Panc1 (cell line): Measurements from ENCODE around the gene VASN. TPM values are rescaled to one million over a fixed set of nuclear protein-coding genes. Genes with fewer than 3 reads are reported as not detected.
A peak's percentile ranks its signal among the peaks of the same experiment; 100 is the strongest.

ENCODE experiments used
- ATAC-seq: fragments of 200-7000 bp; cut with Tn5 transposase; 2 replicates; pipeline ENCODE4 v1.9.1; 2020; ENCODE audit warnings: mild to moderate bottlenecking, moderate library complexity
- BruUV-seq: library from RNA; stranded (reverse); fragments of 400-500 nt; replicated peaks from 2 replicates; lab custom pipeline; 2021; lab: Mats Ljungman, UMichigan
- CTCF ChIA-PET: fragments of 300-600 bp; sonication (Branson Sonifier 250); formaldehyde crosslinking; loops from one replicate; lab custom pipeline; 2022; ENCODE audit warnings: antibody characterized with exemption; lab: Charles Lee
- POLR2A ChIA-PET: fragments of 300-600 bp; sonication (Branson Sonifier 250); formaldehyde crosslinking; loops from one replicate; lab custom pipeline; 2022; ENCODE audit warnings: antibody characterized with exemption; lab: Charles Lee
- DNase-seq: peaks from one replicate; pipeline ENCODE4 v3.0.0-alpha.2; 2010; ENCODE audit warnings: low read depth, low spot score
- H3K27ac ChIP-seq: 2 replicates; pipeline ENCODE4 v1.5.1; 2011; ENCODE audit warnings: mild to moderate bottlenecking, low read length, inconsistent platforms
- H3K27me3 ChIP-seq: fragments of 200-500 bp; sonication (Bioruptor generic); 2 replicates; pipeline ENCODE4 v1.6.0; 2014; ENCODE audit warnings: low read length, inconsistent platforms; ENCODE audit not compliant: control insufficient read depth, insufficient read depth
- H3K36me3 ChIP-seq: fragments of 200-500 bp; sonication (Bioruptor generic); 2 replicates; pipeline ENCODE4 v1.5.1; 2014; ENCODE audit warnings: inconsistent platforms, mild to moderate bottlenecking, low read length, moderate library complexity; ENCODE audit not compliant: control insufficient read depth, insufficient read depth
- H3K4me1 ChIP-seq: 2 replicates; pipeline ENCODE4 v1.5.1; 2011; ENCODE audit warnings: inconsistent platforms, mild to moderate bottlenecking, low read length, moderate library complexity; ENCODE audit not compliant: control insufficient read depth, insufficient read depth
- H3K4me3 ChIP-seq, 2 experiments: 2 replicates each; pipeline ENCODE4 v1.5.1; 2011 to 2012; ENCODE audit warnings: low read depth in 2 of 2, low read length in 2 of 2, mild to moderate bottlenecking in 2 of 2, inconsistent platforms in 1 of 2, moderate library complexity in 1 of 2
- H3K9me3 ChIP-seq: fragments of 200-500 bp; sonication (Bioruptor generic); 2 replicates; pipeline ENCODE4 v1.5.1; 2014; ENCODE audit warnings: low read depth, mild to moderate bottlenecking, inconsistent platforms, low read length, moderate library complexity; ENCODE audit not compliant: control insufficient read depth, insufficient read depth
- POLR2AphosphoS5 ChIP-seq: IDR thresholded peaks from 2 replicates; pipeline ENCODE4 v1.6.1; 2012; ENCODE audit warnings: mild to moderate bottlenecking, low read depth, low read length, moderate library complexity
- SIN3A ChIP-seq: IDR thresholded peaks from 2 replicates; pipeline ENCODE4 v1.6.1; 2012; ENCODE audit warnings: low read depth, mild to moderate bottlenecking, low read length, moderate library complexity, borderline replicate concordance; ENCODE audit not compliant: insufficient read depth
- TCF7L2 ChIP-seq: IDR thresholded peaks from 2 replicates; pipeline ENCODE4 v1.6.1; 2011; ENCODE audit warnings: mild to moderate bottlenecking, low read depth, low read length, inconsistent platforms
- in situ Hi-C: cut with HindIII; loops from 2 replicates; pipeline ENCODE4 v1.10.0; 2016; ENCODE audit warnings: low sequenced_read_pairs, low pct_unique_long_range_greater_than_20kb
- intact Hi-C: fragments of 100-400 bp; cut with micrococcal nuclease; formaldehyde crosslinking; loops from one replicate; pipeline ENCODE4 v1.10.0; 2022; ENCODE audit not compliant: unreplicated experiment
- total RNA-seq: library from RNA; stranded (reverse); gene quantifications from one replicate; pipeline ENCODE4 v1.2.1, GENCODE V29; 2021; ENCODE audit not compliant: unreplicated experiment
- TF ChIP-seq, protein P1 (sequence below): fragments of 450-650 bp; IDR thresholded peaks from 2 replicates; pipeline ENCODE4 v1.5.1; 2017; ENCODE audit warnings: mild to moderate bottlenecking
- TF ChIP-seq, protein P2 (sequence below), 2 experiments: IDR thresholded peaks; 2 replicates each; pipeline ENCODE4 v1.6.1; 2011 to 2012; ENCODE audit warnings: low read depth in 2 of 2, control low read depth in 1 of 2, low read length in 1 of 2, mild to moderate bottlenecking in 1 of 2, moderate library complexity in 1 of 2; ENCODE audit not compliant: insufficient read depth in 1 of 2

The VASN gene
- total RNA-seq, 1 experiment from 2014 or later, result 33.5 TPM

DNA sequence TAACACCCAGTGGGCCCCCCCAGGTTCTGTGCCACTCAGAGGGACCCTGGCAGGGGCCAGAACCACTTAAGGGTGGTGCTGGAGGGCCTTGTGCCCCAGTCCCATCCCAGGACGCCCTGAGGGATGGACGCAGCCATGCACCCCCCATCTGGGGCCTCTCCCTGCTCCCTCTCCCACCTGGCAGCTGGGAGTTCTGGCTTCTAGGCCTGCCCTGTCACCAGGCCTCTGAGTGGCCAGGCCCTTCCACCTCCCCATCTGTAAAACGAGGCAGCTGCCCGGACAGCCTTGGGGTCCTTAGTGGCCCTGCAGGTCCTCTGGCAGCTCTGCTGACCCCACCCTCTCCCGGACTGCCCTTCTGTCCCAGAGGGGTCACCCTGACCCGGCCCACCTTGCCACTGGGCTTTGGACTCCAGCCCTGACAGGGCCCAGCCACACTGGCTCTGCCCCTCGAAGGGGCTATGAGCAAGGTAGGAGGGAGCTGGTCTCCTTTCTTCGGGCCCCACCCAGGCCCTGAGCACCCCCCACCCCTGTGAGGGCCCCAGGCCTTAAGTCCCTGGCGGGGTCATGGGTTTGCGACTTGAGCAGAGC, 32.8 kb upstream of the VASN start:
- no TSS peak for BruUV-seq
- POLR2A ChIA-PET, result no interaction called here

DNA sequence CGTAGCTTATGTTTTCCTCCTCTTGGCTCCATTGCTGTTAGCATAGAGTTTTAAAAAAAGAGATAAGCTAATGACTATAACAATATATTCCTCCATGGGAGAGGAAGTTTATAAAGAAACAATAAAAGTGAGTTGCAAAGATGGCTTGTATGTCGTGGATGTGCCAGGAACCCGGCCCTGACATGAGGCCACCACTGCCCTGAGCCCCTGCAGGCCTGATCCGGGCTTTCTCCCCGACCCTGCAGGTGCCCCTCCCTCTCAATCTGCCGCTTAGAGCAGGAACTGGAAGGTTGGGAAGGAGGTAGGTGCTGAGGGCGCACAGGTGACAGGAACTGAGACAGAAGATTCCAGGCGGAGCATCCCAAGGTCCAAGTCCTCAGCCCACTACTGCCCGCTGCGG, 32.2 kb upstream of the VASN start:
- BruUV-seq, result no TSS peak
- POLR2A ChIA-PET, result no interaction called here
- ATAC-seq (peak; percentile 2; the same call in 1 of the 2 replicates), DNase-seq (no peak)
- Histone ChIP-seq H3K4me1 (peaks cover 54% of the 10 kb centered on the region), H3K9me3 (no peaks in the 10 kb centered on the region), H3K27ac (peak overlapping the region; percentile 80), H3K4me3 (no peak overlapping the region), H3K27me3 (no peaks in the 10 kb centered on the region), H3K36me3 (no peaks in the 10 kb centered on the region; the same call in 1 of the 2 replicates)
- intact Hi-C loops, result loop anchor here (5.0 kb wide), 1 partner anchor 67 kb away; the partner anchor contains the start of gene TFAP4
- CTCF ChIA-PET, result interaction anchor here (0.6 to 2.5 kb wide), 9 partner anchors 49 to 1378 kb away, joined by 3 to 12 read pairs (median 6); no protein-coding TSS in a partner anchor
- TF ChIP-seq TCF7L2 (0 out of 2 replicates have a peak, but pooled peaks have one; percentile 14), POLR2AphosphoS5 (no peak), SIN3A (no peak; the same call in 1 of the 2 replicates)
- TF ChIP-seq, protein P1, sequence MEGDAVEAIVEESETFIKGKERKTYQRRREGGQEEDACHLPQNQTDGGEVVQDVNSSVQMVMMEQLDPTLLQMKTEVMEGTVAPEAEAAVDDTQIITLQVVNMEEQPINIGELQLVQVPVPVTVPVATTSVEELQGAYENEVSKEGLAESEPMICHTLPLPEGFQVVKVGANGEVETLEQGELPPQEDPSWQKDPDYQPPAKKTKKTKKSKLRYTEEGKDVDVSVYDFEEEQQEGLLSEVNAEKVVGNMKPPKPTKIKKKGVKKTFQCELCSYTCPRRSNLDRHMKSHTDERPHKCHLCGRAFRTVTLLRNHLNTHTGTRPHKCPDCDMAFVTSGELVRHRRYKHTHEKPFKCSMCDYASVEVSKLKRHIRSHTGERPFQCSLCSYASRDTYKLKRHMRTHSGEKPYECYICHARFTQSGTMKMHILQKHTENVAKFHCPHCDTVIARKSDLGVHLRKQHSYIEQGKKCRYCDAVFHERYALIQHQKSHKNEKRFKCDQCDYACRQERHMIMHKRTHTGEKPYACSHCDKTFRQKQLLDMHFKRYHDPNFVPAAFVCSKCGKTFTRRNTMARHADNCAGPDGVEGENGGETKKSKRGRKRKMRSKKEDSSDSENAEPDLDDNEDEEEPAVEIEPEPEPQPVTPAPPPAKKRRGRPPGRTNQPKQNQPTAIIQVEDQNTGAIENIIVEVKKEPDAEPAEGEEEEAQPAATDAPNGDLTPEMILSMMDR, result no peak
- TF ChIP-seq, protein P2, sequence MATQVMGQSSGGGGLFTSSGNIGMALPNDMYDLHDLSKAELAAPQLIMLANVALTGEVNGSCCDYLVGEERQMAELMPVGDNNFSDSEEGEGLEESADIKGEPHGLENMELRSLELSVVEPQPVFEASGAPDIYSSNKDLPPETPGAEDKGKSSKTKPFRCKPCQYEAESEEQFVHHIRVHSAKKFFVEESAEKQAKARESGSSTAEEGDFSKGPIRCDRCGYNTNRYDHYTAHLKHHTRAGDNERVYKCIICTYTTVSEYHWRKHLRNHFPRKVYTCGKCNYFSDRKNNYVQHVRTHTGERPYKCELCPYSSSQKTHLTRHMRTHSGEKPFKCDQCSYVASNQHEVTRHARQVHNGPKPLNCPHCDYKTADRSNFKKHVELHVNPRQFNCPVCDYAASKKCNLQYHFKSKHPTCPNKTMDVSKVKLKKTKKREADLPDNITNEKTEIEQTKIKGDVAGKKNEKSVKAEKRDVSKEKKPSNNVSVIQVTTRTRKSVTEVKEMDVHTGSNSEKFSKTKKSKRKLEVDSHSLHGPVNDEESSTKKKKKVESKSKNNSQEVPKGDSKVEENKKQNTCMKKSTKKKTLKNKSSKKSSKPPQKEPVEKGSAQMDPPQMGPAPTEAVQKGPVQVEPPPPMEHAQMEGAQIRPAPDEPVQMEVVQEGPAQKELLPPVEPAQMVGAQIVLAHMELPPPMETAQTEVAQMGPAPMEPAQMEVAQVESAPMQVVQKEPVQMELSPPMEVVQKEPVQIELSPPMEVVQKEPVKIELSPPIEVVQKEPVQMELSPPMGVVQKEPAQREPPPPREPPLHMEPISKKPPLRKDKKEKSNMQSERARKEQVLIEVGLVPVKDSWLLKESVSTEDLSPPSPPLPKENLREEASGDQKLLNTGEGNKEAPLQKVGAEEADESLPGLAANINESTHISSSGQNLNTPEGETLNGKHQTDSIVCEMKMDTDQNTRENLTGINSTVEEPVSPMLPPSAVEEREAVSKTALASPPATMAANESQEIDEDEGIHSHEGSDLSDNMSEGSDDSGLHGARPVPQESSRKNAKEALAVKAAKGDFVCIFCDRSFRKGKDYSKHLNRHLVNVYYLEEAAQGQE (IDR thresholded peaks at IDR 0.05; ENCODE audit: insufficient read depth in 1 of 2, low read depth in 2 of 2, low read length in 1 of 2), result no peak
- in situ Hi-C loops, result no loop called here

More for the DNA sequence above, 32.8 kb upstream of the VASN start:
- Histone ChIP-seq H3K27me3 (no peaks in the 10 kb centered on the region), H3K4me3 (no peak overlapping the region), H3K9me3 (no peaks in the 10 kb centered on the region), H3K27ac (peak overlapping the region; percentile 80), H3K4me1 (peaks cover 53% of the 10 kb centered on the region), H3K36me3 (no peaks in the 10 kb centered on the region; the same call in 1 of the 2 replicates)
- DNase-seq, result no peak
- TF ChIP-seq, protein P2 (IDR thresholded peaks at IDR 0.05; ENCODE audit: insufficient read depth in 1 of 2, low read depth in 2 of 2, low read length in 1 of 2), result no peak
- peak; percentile 59 for TF ChIP-seq POLR2AphosphoS5
- TF ChIP-seq SIN3A, result peak; percentile 25; the same call in 1 of the 2 replicates
- ATAC-seq, result peak; percentile 67
- intact Hi-C loops, result loop anchor here (5.0 kb wide), 1 partner anchor 67 kb away; the partner anchor contains the start of gene TFAP4
- in situ Hi-C loops, result no loop called here
- CTCF ChIA-PET, result interaction anchor here (0.6 to 2.5 kb wide), 9 partner anchors 29 to 1377 kb away, joined by 3 to 12 read pairs (median 5); no protein-coding TSS in a partner anchor
